HG03025 (cell line): ENCODE results near the gene QPCT.
A peak's percentile ranks its signal among the peaks of the same experiment; 100 is the strongest.

Source experiments
- ATAC-seq: cut with Tn5 transposase; IDR thresholded peaks from one replicate; pipeline ENCODE4 v1.9.1; 2021; ENCODE audit warnings: mild to moderate bottlenecking, moderate library complexity; ENCODE audit not compliant: unreplicated experiment, low FRiP score

Gene QPCT

GRCh38 chr2:37324786-37325624, 19.4 kb upstream of the QPCT start, which contains the start of gene PRKD3:
Gene PRKD3 (minus strand): TSS chr2:37324833. CDS start chr2:37316524, 8,309 bp downstream.
- peak; percentile 65 for ATAC-seq

- ATAC-seq = no peak
Observed at GRCh38 chr2:37325625-37326071, 18.8 kb upstream of the QPCT start.

GRCh38 chr2:37326285-37326684, 18.1 kb upstream of the QPCT start:
- ATAC-seq = no peak

- no peak for ATAC-seq
Observed at GRCh38 chr2:37326866-37327634, 17.4 kb upstream of the QPCT start.

- no peak for ATAC-seq
Observed at GRCh38 chr2:37330681-37331080, 13.7 kb upstream of the QPCT start.

- no peak for ATAC-seq
Observed at GRCh38 chr2:37332560-37332959, 11.9 kb upstream of the QPCT start.

GRCh38 chr2:37333256-37333655, 11.2 kb upstream of the QPCT start:
- no peak for ATAC-seq

GRCh38 chr2:37335604-37336003, 8.8 kb upstream of the QPCT start:
- no peak for ATAC-seq

- no peak for ATAC-seq
Observed at GRCh38 chr2:37337620-37338280, 6.7 kb upstream of the QPCT start.

- ATAC-seq = no peak
Observed at GRCh38 chr2:37338933-37339332, 5.5 kb upstream of the QPCT start.

GRCh38 chr2:37340637-37341036, 3.8 kb upstream of the QPCT start:
- ATAC-seq = no peak

- no peak for ATAC-seq
Observed at GRCh38 chr2:37342591-37343220, 1.7 kb upstream of the QPCT start.

GRCh38 chr2:37343537-37344434, 644 bp upstream of the QPCT start:
- ATAC-seq = no peak

- ATAC-seq = no peak
Observed at GRCh38 chr2:37348155-37348554, 3.7 kb downstream of the QPCT start.

GRCh38 chr2:37349231-37349860, 4.9 kb downstream of the QPCT start:
- ATAC-seq = no peak

GRCh38 chr2:37350034-37350433, 5.6 kb downstream of the QPCT start:
- no peak for ATAC-seq

- ATAC-seq = no peak
Observed at GRCh38 chr2:37354531-37354930, 10.1 kb downstream of the QPCT start.

GRCh38 chr2:37355735-37356134, 11.3 kb downstream of the QPCT start:
- no peak for ATAC-seq

- no peak for ATAC-seq
Observed at GRCh38 chr2:37356299-37356698, 11.9 kb downstream of the QPCT start.
